ENCODE measurements around the gene SUGCT.
"Not testable (repeated sequence)": the region's sequence is repeated elsewhere in the genome, so short reads cannot be mapped to it uniquely, and the experiment has no call there.

SUGCT gene

DNA sequence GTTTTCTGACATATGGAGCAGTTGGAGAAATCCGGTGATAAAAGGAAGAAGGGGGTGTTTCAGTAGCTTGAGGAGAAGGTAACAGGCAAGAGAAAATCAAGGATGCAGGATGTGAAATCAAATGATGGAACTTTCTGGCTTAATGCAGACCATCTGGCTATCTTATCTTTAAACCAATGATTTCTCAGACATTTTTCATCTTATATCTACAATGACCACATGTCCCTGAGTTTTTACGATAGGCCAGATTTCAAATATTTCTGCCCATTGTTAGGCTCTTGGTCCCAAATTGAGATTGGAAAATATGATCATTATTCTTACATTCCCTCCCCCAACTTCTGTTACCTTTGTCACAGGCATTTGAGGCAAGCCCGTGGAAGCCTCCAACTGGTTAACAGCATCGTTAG, 486.8 kb downstream of the SUGCT start:
- H3K4me3 ChIP-seq (ENCODE audit: low read depth, low read length) = no peak overlapping the region
- H3K36me3 ChIP-seq (ENCODE audit: control insufficient read depth, insufficient read depth, low read length) = no peaks in the 10 kb centered on the region
- no peak overlapping the region for H3K27ac ChIP-seq (ENCODE audit: low read depth, low read length)
- no peak overlapping the region for H3K9ac ChIP-seq (ENCODE audit: low read length)
- H3K4me1 ChIP-seq (ENCODE audit: control insufficient read depth, insufficient read depth, low read length) = no peaks in the 10 kb centered on the region
- H3K9me3 ChIP-seq (ENCODE audit: control insufficient read depth, insufficient read depth, low read depth, low read length) = no peaks in the 10 kb centered on the region
- no peaks in the 10 kb centered on the region for H3K27me3 ChIP-seq (ENCODE audit: control insufficient read depth, insufficient read depth, low read length)

DNA sequence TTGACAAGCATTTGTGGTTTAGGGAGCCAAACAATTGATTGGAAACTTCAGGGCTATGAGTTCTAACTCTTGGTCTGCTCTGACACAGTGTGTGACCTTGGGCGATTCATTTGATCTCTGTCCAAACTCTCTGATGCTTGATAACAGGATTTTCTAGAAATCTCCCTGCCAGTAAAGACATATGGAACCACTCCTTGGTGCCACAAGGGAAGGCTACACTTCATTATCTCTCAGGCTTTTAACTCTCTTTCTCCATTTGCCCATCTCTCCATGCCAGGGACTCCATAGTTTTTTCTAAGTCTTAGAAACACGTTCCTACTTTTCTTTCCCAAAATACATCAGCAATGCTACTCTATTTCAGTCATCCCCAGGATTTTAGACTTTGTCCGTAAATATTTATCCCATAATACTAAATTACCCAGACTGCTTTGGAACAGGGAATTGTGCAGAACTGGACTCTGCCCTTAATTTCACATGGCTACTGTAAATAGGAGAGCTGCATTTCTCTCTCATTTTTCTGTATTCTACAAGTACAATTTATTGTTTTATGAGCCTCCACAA, 488.2 kb downstream of the SUGCT start:
- Histone ChIP-seq H3K36me3 (ENCODE audit: control insufficient read depth, insufficient read depth, low read length) (no peaks in the 10 kb centered on the region), H3K4me1 (ENCODE audit: control insufficient read depth, insufficient read depth, low read length) (no peaks in the 10 kb centered on the region), H3K27me3 (ENCODE audit: control insufficient read depth, insufficient read depth, low read length) (no peaks in the 10 kb centered on the region), H3K9me3 (ENCODE audit: control insufficient read depth, insufficient read depth, low read depth, low read length) (no peaks in the 10 kb centered on the region), H3K4me3 (ENCODE audit: low read depth, low read length) (no peak overlapping the region), H3K9ac (ENCODE audit: low read length) (no peak overlapping the region), H3K27ac (ENCODE audit: low read depth, low read length) (no peak overlapping the region)

DNA sequence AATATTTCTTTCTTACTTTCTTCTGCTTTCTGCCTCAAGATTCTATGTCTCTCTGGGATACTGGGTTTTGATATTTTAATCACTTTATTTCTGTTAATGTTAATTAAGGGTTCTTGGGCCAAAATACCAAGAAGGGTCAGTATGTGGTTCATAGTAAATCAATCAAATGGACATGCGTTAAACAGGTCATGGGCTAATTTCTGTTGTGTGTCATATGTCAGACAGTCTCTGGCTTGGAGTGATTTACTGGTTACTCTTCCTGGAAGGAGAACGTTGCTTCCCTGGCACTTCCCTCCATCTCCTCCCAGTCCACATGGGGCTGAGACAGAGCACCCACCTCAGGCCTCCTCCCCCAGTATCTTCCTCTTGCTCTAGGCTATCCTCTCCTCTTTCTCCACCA, 489.1 kb downstream of the SUGCT start:
- no peaks in the 10 kb centered on the region for H3K9me3 ChIP-seq (ENCODE audit: control insufficient read depth, insufficient read depth, low read depth, low read length)
- H3K4me3 ChIP-seq (ENCODE audit: low read depth, low read length) = no peak overlapping the region
- H3K27me3 ChIP-seq (ENCODE audit: control insufficient read depth, insufficient read depth, low read length) = no peaks in the 10 kb centered on the region
- H3K4me1 ChIP-seq (ENCODE audit: control insufficient read depth, insufficient read depth, low read length) = no peaks in the 10 kb centered on the region
- H3K9ac ChIP-seq (ENCODE audit: low read length) = no peak overlapping the region
- no peaks in the 10 kb centered on the region for H3K36me3 ChIP-seq (ENCODE audit: control insufficient read depth, insufficient read depth, low read length)
- H3K27ac ChIP-seq (ENCODE audit: low read depth, low read length) = no peak overlapping the region

DNA sequence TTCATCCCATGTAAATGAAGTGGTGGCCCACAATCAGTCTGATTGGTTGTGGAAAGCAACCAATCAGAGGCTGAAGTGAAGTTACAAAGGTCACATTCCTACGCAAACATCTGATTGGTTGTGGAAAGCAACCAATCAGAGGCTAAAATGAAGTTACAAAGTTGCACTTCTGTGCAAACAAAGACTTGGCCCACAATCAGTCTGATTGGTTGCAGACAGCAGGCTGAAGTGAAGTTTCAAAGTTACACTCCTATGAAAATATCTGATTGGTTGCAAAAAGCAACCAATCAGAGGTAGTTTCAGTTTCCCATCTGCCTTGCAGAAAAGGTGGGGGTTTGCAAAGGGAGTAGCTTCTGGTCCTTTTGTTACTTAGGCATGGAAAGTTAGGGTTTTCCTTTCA, 492.6 kb downstream of the SUGCT start:
- not testable (repeated sequence) for H3K4me1 ChIP-seq (ENCODE audit: control insufficient read depth, insufficient read depth, low read length); H3K36me3 ChIP-seq (ENCODE audit: control insufficient read depth, insufficient read depth, low read length); H3K27me3 ChIP-seq (ENCODE audit: control insufficient read depth, insufficient read depth, low read length); H3K27ac ChIP-seq (ENCODE audit: low read depth, low read length); H3K9ac ChIP-seq (ENCODE audit: low read length); H3K4me3 ChIP-seq (ENCODE audit: low read depth, low read length); H3K9me3 ChIP-seq (ENCODE audit: control insufficient read depth, insufficient read depth, low read depth, low read length)

DNA sequence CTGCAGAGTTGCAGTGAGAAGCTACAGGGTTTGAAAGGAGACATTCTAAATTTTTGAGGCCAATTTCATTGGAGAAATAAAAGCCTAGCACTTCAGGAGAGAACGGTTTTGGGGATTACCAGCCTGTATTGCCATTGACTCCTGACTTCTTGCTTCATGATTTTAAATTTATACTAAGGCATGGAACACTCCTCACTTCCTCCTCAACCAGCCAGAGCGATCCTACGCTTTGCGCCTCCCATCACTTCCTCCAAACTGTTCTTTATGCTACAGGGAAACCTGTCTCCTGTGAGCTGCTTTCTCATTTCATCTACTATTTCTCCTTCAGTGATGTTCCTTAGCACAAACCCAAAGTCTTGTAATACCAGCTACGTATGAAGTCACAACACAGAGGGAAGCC, 495.1 kb downstream of the SUGCT start:
- Histone ChIP-seq H3K36me3 (ENCODE audit: control insufficient read depth, insufficient read depth, low read length) (no peaks in the 10 kb centered on the region), H3K4me3 (ENCODE audit: low read depth, low read length) (no peak overlapping the region), H3K9ac (ENCODE audit: low read length) (no peak overlapping the region), H3K27ac (ENCODE audit: low read depth, low read length) (no peak overlapping the region), H3K4me1 (ENCODE audit: control insufficient read depth, insufficient read depth, low read length) (no peaks in the 10 kb centered on the region), H3K9me3 (ENCODE audit: control insufficient read depth, insufficient read depth, low read depth, low read length) (no peaks in the 10 kb centered on the region), H3K27me3 (ENCODE audit: control insufficient read depth, insufficient read depth, low read length) (no peaks in the 10 kb centered on the region)

DNA sequence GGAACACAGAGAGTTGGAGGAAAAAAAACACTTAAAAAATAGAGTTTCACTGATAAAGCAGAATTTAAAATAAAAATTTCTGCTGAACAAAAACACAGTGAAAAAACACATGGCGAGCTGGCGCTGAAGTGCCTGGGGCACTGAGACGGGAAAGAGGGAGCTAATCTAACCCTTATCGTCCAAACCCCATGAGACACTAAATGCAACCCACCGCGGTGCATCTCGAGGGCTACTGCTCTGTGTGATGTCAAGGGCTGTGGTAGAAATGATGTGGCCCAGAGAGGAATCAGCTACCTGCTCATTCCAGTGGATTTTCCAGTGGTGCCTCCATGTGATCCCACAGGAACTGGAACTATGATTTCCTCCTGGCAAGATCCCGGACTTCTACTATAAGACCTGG, 499.3 kb downstream of the SUGCT start:
- Histone ChIP-seq H3K27ac (ENCODE audit: low read depth, low read length) (no peak overlapping the region), H3K36me3 (ENCODE audit: control insufficient read depth, insufficient read depth, low read length) (no peaks in the 10 kb centered on the region), H3K9ac (ENCODE audit: low read length) (no peak overlapping the region), H3K27me3 (ENCODE audit: control insufficient read depth, insufficient read depth, low read length) (no peaks in the 10 kb centered on the region), H3K9me3 (ENCODE audit: control insufficient read depth, insufficient read depth, low read depth, low read length) (no peaks in the 10 kb centered on the region), H3K4me1 (ENCODE audit: control insufficient read depth, insufficient read depth, low read length) (no peaks in the 10 kb centered on the region), H3K4me3 (ENCODE audit: low read depth, low read length) (no peak overlapping the region)

DNA sequence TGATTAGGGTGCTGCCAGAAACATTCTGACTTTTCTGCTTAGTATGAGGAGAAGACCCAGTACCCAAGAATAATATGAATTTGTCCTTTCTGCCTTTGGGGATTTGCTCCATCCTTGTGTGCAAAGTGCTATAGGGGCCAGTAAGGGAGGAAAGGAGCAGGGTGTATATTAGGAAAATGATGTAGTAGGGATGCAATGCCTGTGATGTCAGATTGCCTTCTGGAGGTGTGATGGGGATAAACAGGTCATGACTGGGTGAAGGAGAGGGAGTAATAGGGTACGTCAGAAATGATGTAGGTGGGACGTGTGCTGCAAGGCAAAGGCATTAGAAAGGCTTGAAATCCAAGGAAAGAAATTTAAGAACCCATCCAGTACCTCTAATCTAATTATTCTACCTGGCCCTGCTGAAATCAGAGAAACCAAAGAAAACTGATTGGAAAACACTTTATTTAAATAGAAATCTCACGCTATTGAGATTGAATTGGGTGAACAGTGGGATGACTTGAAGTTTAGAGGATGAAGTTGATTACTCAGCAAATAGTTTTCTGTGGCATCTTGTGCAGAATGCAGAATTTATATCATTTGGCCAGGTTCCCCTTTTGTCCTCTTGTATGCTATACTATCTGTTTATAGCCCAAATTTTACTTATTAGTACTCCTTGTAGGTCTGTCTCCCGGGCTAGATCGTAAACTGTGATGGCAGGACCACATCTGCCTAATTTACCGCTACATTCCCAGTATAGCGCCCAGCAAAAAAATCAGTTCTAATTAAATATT, 503.9 kb downstream of the SUGCT start:
- H3K36me3 ChIP-seq (ENCODE audit: control insufficient read depth, insufficient read depth, low read length) = no peaks in the 10 kb centered on the region
- no peak overlapping the region for H3K27ac ChIP-seq (ENCODE audit: low read depth, low read length)
- no peaks in the 10 kb centered on the region for H3K9me3 ChIP-seq (ENCODE audit: control insufficient read depth, insufficient read depth, low read depth, low read length)
- H3K9ac ChIP-seq (ENCODE audit: low read length) = no peak overlapping the region
- H3K4me1 ChIP-seq (ENCODE audit: control insufficient read depth, insufficient read depth, low read length) = no peaks in the 10 kb centered on the region
- H3K27me3 ChIP-seq (ENCODE audit: control insufficient read depth, insufficient read depth, low read length) = no peaks in the 10 kb centered on the region
- no peak overlapping the region for H3K4me3 ChIP-seq (ENCODE audit: low read depth, low read length)

DNA sequence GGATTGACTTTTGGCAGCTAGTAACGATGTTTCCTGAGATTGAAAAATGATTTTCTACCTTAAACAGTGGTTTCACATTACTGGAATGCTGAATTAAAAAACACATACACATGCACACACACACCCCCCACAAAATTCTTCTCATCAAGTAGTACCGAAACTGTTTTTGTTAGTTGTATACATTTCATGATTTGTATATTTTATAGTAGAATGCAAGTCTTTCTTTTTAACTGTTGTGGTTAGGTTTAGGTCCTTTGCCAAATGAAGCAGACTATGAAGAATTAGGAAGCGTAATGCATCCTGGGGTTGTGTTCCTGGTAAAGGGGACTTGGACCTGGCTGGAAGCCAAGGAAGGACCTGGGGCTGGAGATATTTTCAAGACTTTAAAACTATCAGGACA, 505.8 kb downstream of the SUGCT start:
- Histone ChIP-seq H3K36me3 (ENCODE audit: control insufficient read depth, insufficient read depth, low read length) (no peaks in the 10 kb centered on the region), H3K27me3 (ENCODE audit: control insufficient read depth, insufficient read depth, low read length) (no peaks in the 10 kb centered on the region), H3K9me3 (ENCODE audit: control insufficient read depth, insufficient read depth, low read depth, low read length) (no peaks in the 10 kb centered on the region), H3K4me3 (ENCODE audit: low read depth, low read length) (no peak overlapping the region), H3K4me1 (ENCODE audit: control insufficient read depth, insufficient read depth, low read length) (0 out of 2 replicates have a peak, but pooled peaks cover 2% of the 10 kb centered on the region), H3K27ac (ENCODE audit: low read depth, low read length) (no peak overlapping the region), H3K9ac (ENCODE audit: low read length) (no peak overlapping the region)

DNA sequence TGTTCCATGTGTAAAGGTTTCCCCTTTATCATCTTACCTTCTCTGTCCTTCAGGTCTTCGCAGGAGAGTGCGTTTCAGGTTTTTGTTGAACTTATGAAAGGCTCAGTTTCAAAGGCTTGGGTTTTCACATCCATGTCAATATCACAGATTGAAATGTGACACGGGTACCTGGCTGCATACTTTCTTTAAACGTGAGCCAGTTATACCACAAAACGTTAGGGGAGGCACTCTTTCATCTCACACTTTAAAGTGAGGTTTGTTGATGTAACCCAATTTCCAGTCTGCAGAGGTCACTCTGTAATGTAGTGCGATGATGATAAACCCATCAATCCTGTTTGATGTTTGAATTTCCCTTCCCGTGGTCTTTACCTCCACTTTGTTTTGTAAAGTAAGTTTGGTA, 506.9 kb downstream of the SUGCT start:
- Histone ChIP-seq H3K27me3 (ENCODE audit: control insufficient read depth, insufficient read depth, low read length) (no peaks in the 10 kb centered on the region), H3K9ac (ENCODE audit: low read length) (no peak overlapping the region), H3K4me3 (ENCODE audit: low read depth, low read length) (no peak overlapping the region), H3K36me3 (ENCODE audit: control insufficient read depth, insufficient read depth, low read length) (no peaks in the 10 kb centered on the region), H3K9me3 (ENCODE audit: control insufficient read depth, insufficient read depth, low read depth, low read length) (no peaks in the 10 kb centered on the region), H3K4me1 (ENCODE audit: control insufficient read depth, insufficient read depth, low read length) (0 out of 2 replicates have a peak, but pooled peaks cover 2% of the 10 kb centered on the region), H3K27ac (ENCODE audit: low read depth, low read length) (no peak overlapping the region)

DNA sequence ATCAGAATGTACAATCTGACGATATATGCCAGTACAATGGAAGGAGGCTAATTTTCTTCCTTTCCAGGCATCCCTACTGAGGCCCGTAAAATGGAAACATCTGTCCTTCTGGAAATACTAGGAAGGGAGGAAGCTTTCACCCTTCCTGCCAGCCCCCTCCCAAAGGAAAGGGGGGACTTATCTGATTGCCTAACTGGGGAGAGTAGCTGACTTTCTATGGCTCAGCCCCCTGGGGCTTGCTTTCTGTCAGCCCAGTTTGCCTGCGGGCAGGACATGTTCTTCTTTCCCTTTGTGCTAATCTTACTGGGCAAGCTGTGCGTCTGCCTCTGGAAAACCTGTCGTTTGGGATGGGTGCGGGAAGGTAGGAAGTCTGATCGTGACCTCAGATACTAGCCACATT, 508.9 kb downstream of the SUGCT start:
- Histone ChIP-seq H3K4me1 (ENCODE audit: control insufficient read depth, insufficient read depth, low read length) (0 out of 2 replicates have a peak, but pooled peaks cover 2% of the 10 kb centered on the region), H3K27me3 (ENCODE audit: control insufficient read depth, insufficient read depth, low read length) (no peaks in the 10 kb centered on the region), H3K9me3 (ENCODE audit: control insufficient read depth, insufficient read depth, low read depth, low read length) (no peaks in the 10 kb centered on the region), H3K27ac (ENCODE audit: low read depth, low read length) (no peak overlapping the region), H3K9ac (ENCODE audit: low read length) (no peak overlapping the region), H3K36me3 (ENCODE audit: control insufficient read depth, insufficient read depth, low read length) (no peaks in the 10 kb centered on the region), H3K4me3 (ENCODE audit: low read depth, low read length) (no peak overlapping the region)

DNA sequence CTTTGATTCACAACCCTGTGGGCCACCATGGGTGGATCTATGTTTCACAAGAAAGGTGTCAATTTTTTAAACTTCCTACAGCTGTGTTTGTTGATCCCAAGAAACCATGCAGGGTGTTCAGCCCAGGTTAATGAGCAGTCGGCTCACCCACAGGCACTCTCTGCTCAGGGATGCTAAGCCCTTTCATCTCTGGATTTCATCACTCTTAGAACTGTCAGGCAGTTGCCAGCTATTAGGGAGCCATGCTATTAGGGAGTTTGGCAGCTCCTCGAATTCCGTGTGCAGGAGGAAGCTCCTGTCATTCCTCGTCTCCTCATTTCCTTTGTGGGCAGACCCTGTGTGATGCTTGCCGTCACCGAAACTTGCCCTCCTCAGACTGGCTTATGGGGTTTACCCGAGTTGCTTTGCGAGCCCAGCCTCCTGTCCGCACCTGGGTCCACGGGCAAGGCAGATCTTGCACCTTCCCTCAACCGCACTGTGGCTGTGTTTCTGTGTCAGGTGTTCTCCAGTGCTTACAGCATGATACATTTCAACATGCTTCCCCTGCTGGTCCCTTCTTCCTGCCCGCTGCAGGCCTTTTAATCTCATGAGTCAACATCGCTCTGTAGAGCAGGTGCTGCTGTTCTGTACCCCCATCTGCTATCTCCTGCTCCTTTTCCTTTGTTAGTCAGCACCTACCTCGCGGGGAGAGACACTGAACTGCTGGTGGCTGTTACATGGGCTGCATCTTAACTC, 509.8 kb downstream of the SUGCT start:
- Histone ChIP-seq H3K9me3 (ENCODE audit: control insufficient read depth, insufficient read depth, low read depth, low read length) (no peaks in the 10 kb centered on the region), H3K4me3 (ENCODE audit: low read depth, low read length) (no peak overlapping the region), H3K9ac (ENCODE audit: low read length) (no peak overlapping the region), H3K27me3 (ENCODE audit: control insufficient read depth, insufficient read depth, low read length) (no peaks in the 10 kb centered on the region), H3K4me1 (ENCODE audit: control insufficient read depth, insufficient read depth, low read length) (0 out of 2 replicates have a peak, but pooled peaks cover 2% of the 10 kb centered on the region), H3K36me3 (ENCODE audit: control insufficient read depth, insufficient read depth, low read length) (no peaks in the 10 kb centered on the region), H3K27ac (ENCODE audit: low read depth, low read length) (no peak overlapping the region)

Data from HUES6 (cell line).